Endodermal cell (in vitro differentiated cells): Measurements from ENCODE around the gene SEMA5A. TPM values are rescaled to one million over a fixed set of nuclear protein-coding genes. Genes with fewer than 3 reads are reported as not detected.

ENCODE experiments used
- DNase-seq: peaks from one replicate; pipeline ENCODE4 v3.0.0-alpha.2; 2017
- H3K27ac ChIP-seq: 2 replicates; pipeline ENCODE4 v1.5.1; 2013; ENCODE audit warnings: mild to moderate bottlenecking, low read depth, low read length, moderate library complexity
- H3K27me3 ChIP-seq: 2 replicates; pipeline ENCODE4 v1.6.1; 2013; ENCODE audit warnings: mild to moderate bottlenecking, low read length, moderate library complexity; ENCODE audit not compliant: insufficient read depth, control insufficient read depth, poor library complexity, severe bottlenecking
- H3K36me3 ChIP-seq: 2 replicates; pipeline ENCODE4 v1.7.0; 2013; ENCODE audit warnings: mild to moderate bottlenecking, low read length, moderate library complexity; ENCODE audit not compliant: control insufficient read depth, insufficient read depth
- H3K4me1 ChIP-seq: one replicate; pipeline ENCODE4 v1.7.0; 2013; ENCODE audit warnings: low read length; ENCODE audit not compliant: control insufficient read depth, insufficient read depth
- H3K4me3 ChIP-seq: 2 replicates; pipeline ENCODE4 v1.5.1; 2013; ENCODE audit warnings: mild to moderate bottlenecking, low read length, moderate library complexity
- H3K9ac ChIP-seq: 2 replicates; pipeline ENCODE4 v1.6.1; 2013; ENCODE audit warnings: mild to moderate bottlenecking, low read length, moderate library complexity; ENCODE audit not compliant: poor library complexity, severe bottlenecking; ENCODE audit errors: extremely low read depth
- H3K9me3 ChIP-seq: 2 replicates; pipeline ENCODE4 v1.6.1; 2013; ENCODE audit warnings: mild to moderate bottlenecking, low read length, moderate library complexity; ENCODE audit not compliant: control insufficient read depth
- H3K27ac Mint-ChIP-seq: 2 replicates; pipeline ENCODE4 v1.8.0; 2020; ENCODE audit warnings: mixed read lengths
- H3K27me3 Mint-ChIP-seq: 2 replicates; pipeline ENCODE4 v1.8.0; 2021; ENCODE audit warnings: mild to moderate bottlenecking, mixed read lengths; ENCODE audit not compliant: insufficient read depth
- H3K36me3 Mint-ChIP-seq: 2 replicates; pipeline ENCODE4 v1.8.0; 2020; ENCODE audit warnings: low read depth, mixed read lengths
- H3K4me1 Mint-ChIP-seq: 2 replicates; pipeline ENCODE4 v1.8.0; 2020; ENCODE audit warnings: mixed read lengths
- H3K4me3 Mint-ChIP-seq: 2 replicates; pipeline ENCODE4 v1.8.0; 2020; ENCODE audit warnings: mild to moderate bottlenecking, moderate library complexity, mixed read lengths
- H3K9me3 Mint-ChIP-seq: 2 replicates; pipeline ENCODE4 v1.8.0; 2020; ENCODE audit warnings: mild to moderate bottlenecking, mixed read lengths
- WGBS, 2 experiments: methylation state at CpG; one replicate each; pipeline versions ENCODE4 v1.1.5 to v1.1.7; 2013; ENCODE audit warnings: missing lambda C conversion rate in 2 of 2, mixed read lengths in 1 of 2; ENCODE audit not compliant: insufficient coverage in 1 of 2, insufficient read length in 1 of 2; 5-methylcytosine and 5-hydroxymethylcytosine counted together
- total RNA-seq, 2 donors: library from RNA; stranded (reverse); fragmentation: NEBNext Ultra II Directional in 1 of 2; extraction: Animal tissue kit (Norgen Biotek cat#: 25700) in 1 of 2; gene quantifications; 2 replicates in 1 of 2; 3 replicates in 1 of 2; pipeline ENCODE4 v1.2.1, GENCODE V29; 2021
- TF ChIP-seq, protein P1 (sequence below): fragments of 200-600 bp; sonication (generic); conservative IDR thresholded peaks from 2 replicates; pipeline ENCODE4 v1.5.0; 2021; ENCODE audit warnings: antibody characterized with exemption, mild to moderate bottlenecking

The SEMA5A gene
- total RNA-seq, 2 donors from 2014 or later, result 46.8 to 77.8 TPM

DNA sequence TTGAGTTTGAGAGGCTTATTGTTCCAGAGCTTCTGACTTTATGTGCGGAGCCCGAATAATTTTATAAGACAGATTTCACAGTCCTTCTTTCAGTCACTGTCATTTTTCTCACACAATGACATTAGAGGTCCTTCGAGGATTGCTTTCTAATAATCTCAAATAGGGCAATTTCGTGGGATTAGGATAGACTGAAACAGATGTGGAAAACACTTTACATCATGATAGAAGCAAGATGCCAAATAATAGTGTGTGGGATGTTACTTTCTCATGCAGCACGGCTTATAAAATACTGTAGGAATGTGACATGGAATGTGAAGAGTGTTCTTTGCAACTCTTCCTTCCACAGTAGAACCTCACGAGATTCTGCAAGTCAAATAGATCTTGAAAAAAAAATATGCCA is 451.3 kb downstream of the SEMA5A start:
- no peaks in the 10 kb centered on the region for H3K4me1 Mint-ChIP-seq
- WGBS, 2 experiments, result 89 to 94% methylated on average over 3 to 6 of the region's 6 CpGs

DNA sequence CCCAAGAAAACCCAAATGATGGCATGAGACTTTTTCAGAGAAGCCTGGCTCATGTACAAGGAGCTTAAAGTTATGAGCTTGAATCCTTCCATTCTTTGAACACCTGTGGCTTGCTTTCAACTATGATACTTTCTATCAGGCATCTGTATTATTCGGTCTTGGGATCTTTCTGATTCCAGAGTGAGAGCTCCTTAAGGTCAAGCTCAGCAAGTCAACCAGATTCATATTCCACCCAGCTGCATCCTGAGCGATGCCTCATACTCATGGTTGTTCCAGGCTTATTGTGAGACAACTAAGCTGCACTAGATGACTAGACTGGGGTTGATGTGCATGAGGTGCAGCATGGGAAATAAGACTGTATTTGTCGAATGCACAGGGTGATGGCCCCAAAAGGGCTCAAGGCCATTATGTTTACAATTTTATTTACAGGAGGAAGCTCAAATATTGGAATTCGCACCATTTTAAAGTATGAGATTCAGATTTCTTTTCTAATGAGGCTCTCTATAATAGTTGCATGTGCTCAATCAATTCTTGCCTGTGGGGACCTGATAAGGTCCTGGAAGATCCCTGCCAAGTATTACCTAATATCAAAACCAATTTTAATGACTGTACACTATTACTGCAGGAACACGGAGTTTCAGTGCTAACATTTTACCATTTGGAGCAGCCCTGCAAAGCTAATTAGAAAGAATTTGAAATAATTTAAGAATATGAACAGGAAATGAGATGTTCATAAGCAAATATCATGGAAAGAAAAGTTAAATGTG is 453.8 kb downstream of the SEMA5A start:
- TF ChIP-seq, protein P1, sequence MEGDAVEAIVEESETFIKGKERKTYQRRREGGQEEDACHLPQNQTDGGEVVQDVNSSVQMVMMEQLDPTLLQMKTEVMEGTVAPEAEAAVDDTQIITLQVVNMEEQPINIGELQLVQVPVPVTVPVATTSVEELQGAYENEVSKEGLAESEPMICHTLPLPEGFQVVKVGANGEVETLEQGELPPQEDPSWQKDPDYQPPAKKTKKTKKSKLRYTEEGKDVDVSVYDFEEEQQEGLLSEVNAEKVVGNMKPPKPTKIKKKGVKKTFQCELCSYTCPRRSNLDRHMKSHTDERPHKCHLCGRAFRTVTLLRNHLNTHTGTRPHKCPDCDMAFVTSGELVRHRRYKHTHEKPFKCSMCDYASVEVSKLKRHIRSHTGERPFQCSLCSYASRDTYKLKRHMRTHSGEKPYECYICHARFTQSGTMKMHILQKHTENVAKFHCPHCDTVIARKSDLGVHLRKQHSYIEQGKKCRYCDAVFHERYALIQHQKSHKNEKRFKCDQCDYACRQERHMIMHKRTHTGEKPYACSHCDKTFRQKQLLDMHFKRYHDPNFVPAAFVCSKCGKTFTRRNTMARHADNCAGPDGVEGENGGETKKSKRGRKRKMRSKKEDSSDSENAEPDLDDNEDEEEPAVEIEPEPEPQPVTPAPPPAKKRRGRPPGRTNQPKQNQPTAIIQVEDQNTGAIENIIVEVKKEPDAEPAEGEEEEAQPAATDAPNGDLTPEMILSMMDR, result no peak
- Histone ChIP-seq H3K4me1 (no peaks in the 10 kb centered on the region), H3K4me3 (no peak overlapping the region), H3K27ac (no peak overlapping the region), H3K9me3 (peaks cover 6% of the 10 kb centered on the region), H3K27me3 (no peaks in the 10 kb centered on the region), H3K9ac (no peak overlapping the region), H3K36me3 (peaks cover 12% of the 10 kb centered on the region)
- no peak for DNase-seq
- 95 to 96% methylated on average over 4 to 5 of the region's 5 CpGs for WGBS, 2 experiments
- H3K4me1 Mint-ChIP-seq, result no peaks in the 10 kb centered on the region
- H3K27ac Mint-ChIP-seq, result no peak overlapping the region
- H3K4me3 Mint-ChIP-seq, result no peak overlapping the region
- H3K9me3 Mint-ChIP-seq, result peaks cover under 1% of the 10 kb centered on the region
- no peaks in the 10 kb centered on the region for H3K27me3 Mint-ChIP-seq
- peaks cover 6% of the 10 kb centered on the region for H3K36me3 Mint-ChIP-seq

More for the DNA sequence above, 451.3 kb downstream of the SEMA5A start:
- no peaks in the 10 kb centered on the region for H3K4me1 ChIP-seq
- H3K27me3 Mint-ChIP-seq, result no peaks in the 10 kb centered on the region
- H3K4me3 Mint-ChIP-seq, result no peak overlapping the region
- no peaks in the 10 kb centered on the region for H3K27me3 ChIP-seq
- peaks cover 6% of the 10 kb centered on the region for H3K36me3 ChIP-seq
- H3K9me3 ChIP-seq, result no peaks in the 10 kb centered on the region
- no peak overlapping the region for H3K4me3 ChIP-seq
- no peak for DNase-seq
- H3K27ac ChIP-seq, result no peak overlapping the region
- H3K36me3 Mint-ChIP-seq, result peaks cover 6% of the 10 kb centered on the region
- TF ChIP-seq, protein P1, result no peak
- H3K9me3 Mint-ChIP-seq, result no peaks in the 10 kb centered on the region
- no peak overlapping the region for H3K9ac ChIP-seq
- no peak overlapping the region for H3K27ac Mint-ChIP-seq

DNA sequence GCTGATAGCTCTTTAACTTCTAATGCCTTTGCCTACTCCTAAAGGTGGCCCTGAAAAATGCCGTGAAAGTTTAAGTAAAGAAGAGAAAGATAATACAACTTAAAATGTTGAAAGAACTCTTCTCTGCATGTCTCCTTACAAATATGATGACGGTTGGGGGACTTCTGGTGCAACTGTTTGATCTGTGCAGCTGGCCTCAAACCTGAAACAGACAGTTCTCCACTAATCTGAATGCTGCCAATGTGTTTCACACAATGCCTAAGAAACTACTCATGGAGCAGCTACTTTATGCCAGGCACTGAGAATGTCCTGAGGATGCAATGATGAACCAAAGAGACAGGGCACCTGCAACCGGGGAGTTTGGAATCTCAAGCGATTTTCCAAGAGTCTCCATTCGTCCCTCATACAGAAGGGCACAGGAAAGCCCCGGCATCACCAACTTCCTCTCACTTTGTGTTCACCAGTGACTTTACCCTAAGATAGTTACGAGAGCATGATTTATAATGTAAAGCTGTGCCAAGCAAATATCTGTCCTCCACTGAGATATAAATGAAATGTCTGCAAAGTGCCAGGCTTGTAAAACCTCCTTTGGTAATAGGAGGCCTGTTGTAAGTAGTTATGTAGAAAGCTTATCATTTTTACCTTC is 455.4 kb downstream of the SEMA5A start:
- peaks cover 20% of the 10 kb centered on the region for H3K36me3 Mint-ChIP-seq
- H3K27me3 Mint-ChIP-seq, result no peaks in the 10 kb centered on the region
- peaks cover 22% of the 10 kb centered on the region for H3K9me3 ChIP-seq
- H3K4me3 ChIP-seq, result no peak overlapping the region
- H3K4me1 Mint-ChIP-seq, result no peaks in the 10 kb centered on the region
- no peaks in the 10 kb centered on the region for H3K4me1 ChIP-seq
- no peaks in the 10 kb centered on the region for H3K27me3 ChIP-seq
- DNase-seq, result no peak
- H3K4me3 Mint-ChIP-seq, result no peak overlapping the region
- TF ChIP-seq, protein P1, result no peak
- WGBS, 2 experiments, result 89 to 93% methylated on average over 3 to 7 of the region's 7 CpGs
- no peak overlapping the region for H3K27ac Mint-ChIP-seq
- H3K27ac ChIP-seq, result no peak overlapping the region
- peaks cover 15% of the 10 kb centered on the region for H3K9me3 Mint-ChIP-seq
- peaks cover 21% of the 10 kb centered on the region for H3K36me3 ChIP-seq
- no peak overlapping the region for H3K9ac ChIP-seq
